ENCODE results near the gene GLDC.

DNA sequence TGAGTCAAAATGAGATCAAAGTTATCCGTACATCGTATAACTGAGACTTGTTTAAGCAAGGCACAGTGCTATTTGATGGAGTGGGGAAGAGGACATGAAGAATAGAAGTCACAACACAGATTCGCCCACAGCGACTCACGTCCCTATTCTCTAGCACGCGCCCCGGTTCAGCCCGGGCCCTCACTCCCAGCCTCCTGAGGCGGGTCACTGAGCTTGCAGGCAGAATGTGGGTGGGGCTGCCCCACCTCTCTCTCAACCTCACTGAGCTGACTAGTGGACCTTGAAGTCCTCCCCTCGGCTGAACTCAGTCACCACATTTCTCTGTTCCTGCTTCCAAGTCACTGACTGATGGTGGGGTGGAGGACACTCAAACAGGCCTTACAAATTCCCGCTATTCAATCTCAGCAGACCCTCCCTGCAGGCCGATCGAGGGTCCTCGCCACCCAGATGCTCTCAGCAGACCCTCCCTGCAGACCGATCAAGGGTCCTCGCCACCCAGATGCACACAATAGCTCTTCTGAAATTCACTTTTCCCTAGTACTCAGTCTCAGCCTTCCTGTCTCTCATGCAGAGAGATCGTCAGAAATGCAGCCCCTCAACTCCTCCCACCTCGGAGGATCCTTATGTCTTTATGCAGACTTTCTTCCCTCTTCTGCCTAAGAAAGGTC, 12.9 kb downstream of the GLDC start:
- no peak for TF ChIP-seq POLR2A (IDR thresholded peaks at IDR 0.05)
- no peak for TF ChIP-seq CTCF (IDR thresholded peaks at IDR 0.05)

Data from upper lobe of left lung (tissue), 4 donors.